Gastroesophageal sphincter (tissue), 3 donors: ENCODE results near the gene TMEM150A.

Experiments
- POLR2A ChIP-seq, 2 donors: fragments of 450-650 bp; IDR thresholded peaks; one replicate each; pipeline ENCODE4 v1.6.1; 2017; ENCODE audit warnings: antibody characterized with exemption in 2 of 2, mild to moderate bottlenecking in 2 of 2, moderate library complexity in 1 of 2
- POLR2AphosphoS5 ChIP-seq: sonication (generic); formaldehyde crosslinking; IDR thresholded peaks from one replicate; pipeline ENCODE4 v1.6.1; 2017; ENCODE audit warnings: antibody characterized with exemption
- TF ChIP-seq, protein P1 (sequence below), 4 experiments: fragments of 200-600 bp in 2 of 4; fragments of 450-650 bp in 2 of 4; sonication (generic) in 1 of 4; IDR thresholded peaks; one replicate each; pipeline ENCODE4 v1.5.1; 2017 to 2019; ENCODE audit warnings: antibody characterized with exemption in 4 of 4, mild to moderate bottlenecking in 2 of 4, moderate library complexity in 2 of 4

- TF ChIP-seq, protein P1, sequence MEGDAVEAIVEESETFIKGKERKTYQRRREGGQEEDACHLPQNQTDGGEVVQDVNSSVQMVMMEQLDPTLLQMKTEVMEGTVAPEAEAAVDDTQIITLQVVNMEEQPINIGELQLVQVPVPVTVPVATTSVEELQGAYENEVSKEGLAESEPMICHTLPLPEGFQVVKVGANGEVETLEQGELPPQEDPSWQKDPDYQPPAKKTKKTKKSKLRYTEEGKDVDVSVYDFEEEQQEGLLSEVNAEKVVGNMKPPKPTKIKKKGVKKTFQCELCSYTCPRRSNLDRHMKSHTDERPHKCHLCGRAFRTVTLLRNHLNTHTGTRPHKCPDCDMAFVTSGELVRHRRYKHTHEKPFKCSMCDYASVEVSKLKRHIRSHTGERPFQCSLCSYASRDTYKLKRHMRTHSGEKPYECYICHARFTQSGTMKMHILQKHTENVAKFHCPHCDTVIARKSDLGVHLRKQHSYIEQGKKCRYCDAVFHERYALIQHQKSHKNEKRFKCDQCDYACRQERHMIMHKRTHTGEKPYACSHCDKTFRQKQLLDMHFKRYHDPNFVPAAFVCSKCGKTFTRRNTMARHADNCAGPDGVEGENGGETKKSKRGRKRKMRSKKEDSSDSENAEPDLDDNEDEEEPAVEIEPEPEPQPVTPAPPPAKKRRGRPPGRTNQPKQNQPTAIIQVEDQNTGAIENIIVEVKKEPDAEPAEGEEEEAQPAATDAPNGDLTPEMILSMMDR (IDR thresholded peaks at IDR 0.05), result no peak
- TF ChIP-seq POLR2AphosphoS5, result no peak
- no peak for TF ChIP-seq POLR2A (IDR thresholded peaks at IDR 0.05)
Observed at GRCh38 chr2:85646166-85646565, 43.7 kb upstream of the TMEM150A start.
